OCI-M1 (cell line): ENCODE measurements around the gene CDC42EP1.

Source experiments
- DNase-seq: peaks from one replicate; lab custom pipeline; 2025; lab: John Stamatoyannopoulos, UW

Gene CDC42EP1

GRCh38 chr22:37616201-37617083 lies 56.2 kb downstream of the CDC42EP1 start:
- no peak for DNase-seq

GRCh38 chr22:37617431-37617830 lies 57.2 kb downstream of the CDC42EP1 start:
- no peak for DNase-seq

- DNase-seq: no peak
These were observed 57.9 kb downstream of the CDC42EP1 start for GRCh38 chr22:37618072-37618656.

- DNase-seq: no peak
These were observed 58.4 kb downstream of the CDC42EP1 start for GRCh38 chr22:37618674-37619073.
